AG04449 (cell line): ENCODE data around the gene VPS54.

Experiments
- CTCF ChIA-PET: fragments of 350-600 bp; formaldehyde crosslinking; extraction: SDS; loops from one replicate; lab custom pipeline; 2021; ENCODE audit warnings: antibody characterized with exemption; lab: Yijun Ruan, JAX
- POLR2A ChIA-PET: fragments of 400-600, 350-600 bp; formaldehyde crosslinking; extraction: SDS; loops from one replicate; lab custom pipeline; 2020; ENCODE audit warnings: antibody characterized with exemption, inconsistent platforms; lab: Yijun Ruan, JAX
- DNase-seq: peaks from one replicate; pipeline ENCODE4 v3.0.0-alpha.2; 2010; ENCODE audit warnings: low read depth, low spot score
- H3K4me3 ChIP-seq: 2 replicates; pipeline ENCODE4 v1.5.1; 2011; ENCODE audit warnings: low read depth, mild to moderate bottlenecking, control low read depth, low read length
- CTCF ChIP-seq: IDR thresholded peaks from one replicate; pipeline ENCODE4 v1.5.1; 2011; ENCODE audit warnings: mild to moderate bottlenecking, moderate library complexity, low read length, control low read depth, inconsistent platforms; ENCODE audit not compliant: insufficient read depth; ENCODE audit errors: missing control alignments

VPS54 gene

DNA sequence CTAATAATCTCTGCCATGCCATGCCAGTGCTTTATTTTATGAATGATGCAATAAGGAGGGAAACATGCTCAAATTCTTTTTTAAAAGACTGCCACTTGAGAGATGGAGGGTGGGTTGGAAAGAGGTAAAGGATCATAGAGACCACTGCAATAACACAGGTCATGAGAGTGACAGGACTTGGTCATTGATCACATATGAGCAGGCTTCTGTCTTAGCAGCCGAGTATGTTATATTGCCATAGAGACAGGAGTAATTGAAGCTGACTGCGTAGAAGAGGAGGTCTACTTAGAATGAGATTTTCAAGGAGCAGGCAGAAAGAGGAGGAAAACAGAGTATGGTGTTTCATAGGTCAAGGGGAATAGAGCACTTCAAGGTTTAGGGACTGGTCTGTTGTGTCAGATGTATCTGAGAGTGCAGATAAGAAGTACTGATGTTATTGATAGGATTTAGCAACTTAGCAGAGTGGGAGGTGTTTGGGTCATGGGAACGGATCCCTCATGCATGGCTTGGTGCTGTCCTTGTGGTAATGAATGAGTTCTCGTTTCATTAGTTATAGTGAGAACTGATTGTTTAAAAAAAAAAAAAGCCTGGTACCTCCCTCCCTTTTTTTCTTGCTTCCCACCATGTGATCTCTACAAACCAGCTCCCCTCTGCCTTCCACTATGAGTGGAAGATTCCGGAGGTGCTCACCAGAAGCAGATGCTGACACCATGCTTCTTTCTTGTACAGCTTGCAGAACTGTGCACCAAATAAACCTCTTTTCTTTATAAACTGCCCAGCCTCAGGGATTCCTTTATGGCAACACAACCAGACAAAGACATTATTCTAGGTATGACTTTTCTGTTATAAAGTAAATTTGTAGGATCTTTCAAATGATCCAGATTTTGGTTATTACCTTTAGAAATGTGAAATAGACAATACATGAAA is 144.8 kb downstream of the VPS54 start:
- CTCF ChIA-PET = interaction anchor here (2.2 to 3.5 kb wide), 2 partner anchors 13 to 181 kb away, joined by 8 to 14 read pairs; no protein-coding TSS in a partner anchor
- no peak overlapping the region for H3K4me3 ChIP-seq
- no peak for TF ChIP-seq CTCF
- no peak for DNase-seq
- POLR2A ChIA-PET = no interaction called here

- H3K4me3 ChIP-seq = no peak overlapping the region
- no peak for TF ChIP-seq CTCF
- CTCF ChIA-PET = interaction anchor here (1.9 to 3.5 kb wide), 3 partner anchors 11 to 180 kb away, joined by 6 to 14 read pairs (median 8); no protein-coding TSS in a partner anchor
- DNase-seq = no peak
- POLR2A ChIA-PET = no interaction called here
Measured at GRCh38 chr2:63872571-63873328, 146.5 kb downstream of the VPS54 start.

- ChIA-PET CTCF (interaction anchor here (1.9 to 3.5 kb wide), 3 partner anchors 11 to 179 kb away, joined by 6 to 27 read pairs (median 14); no protein-coding TSS in a partner anchor), POLR2A (no interaction called here)
- H3K4me3 ChIP-seq = no peak overlapping the region
- DNase-seq = no peak
- TF ChIP-seq CTCF = no peak
Measured at GRCh38 chr2:63871864-63872263, 147.4 kb downstream of the VPS54 start.

GRCh38 chr2:63870679-63871078 is 148.5 kb downstream of the VPS54 start:
- no peak for DNase-seq
- ChIA-PET POLR2A (no interaction called here), CTCF (interaction anchor here (3.3 to 11.5 kb wide), 2 partner anchors 10 to 179 kb away, joined by 27 to 170 read pairs; no protein-coding TSS in a partner anchor)
- no peak overlapping the region for H3K4me3 ChIP-seq
- no peak for TF ChIP-seq CTCF

GRCh38 chr2:63866009-63866709 is 153.1 kb downstream of the VPS54 start:
- no peak for DNase-seq
- no peak for TF ChIP-seq CTCF
- no peak overlapping the region for H3K4me3 ChIP-seq
- ChIA-PET POLR2A (no interaction called here), CTCF (interaction anchor here (0.8 to 11.9 kb wide), 6 partner anchors 9 to 185 kb away, joined by 3 to 170 read pairs (median 4); no protein-coding TSS in a partner anchor)
